ENCODE measurements around the gene ANTKMT.
"Not testable (repeated sequence)": the region's sequence is repeated elsewhere in the genome, so short reads cannot be mapped to it uniquely, and the experiment has no call there.

The ANTKMT gene

DNA sequence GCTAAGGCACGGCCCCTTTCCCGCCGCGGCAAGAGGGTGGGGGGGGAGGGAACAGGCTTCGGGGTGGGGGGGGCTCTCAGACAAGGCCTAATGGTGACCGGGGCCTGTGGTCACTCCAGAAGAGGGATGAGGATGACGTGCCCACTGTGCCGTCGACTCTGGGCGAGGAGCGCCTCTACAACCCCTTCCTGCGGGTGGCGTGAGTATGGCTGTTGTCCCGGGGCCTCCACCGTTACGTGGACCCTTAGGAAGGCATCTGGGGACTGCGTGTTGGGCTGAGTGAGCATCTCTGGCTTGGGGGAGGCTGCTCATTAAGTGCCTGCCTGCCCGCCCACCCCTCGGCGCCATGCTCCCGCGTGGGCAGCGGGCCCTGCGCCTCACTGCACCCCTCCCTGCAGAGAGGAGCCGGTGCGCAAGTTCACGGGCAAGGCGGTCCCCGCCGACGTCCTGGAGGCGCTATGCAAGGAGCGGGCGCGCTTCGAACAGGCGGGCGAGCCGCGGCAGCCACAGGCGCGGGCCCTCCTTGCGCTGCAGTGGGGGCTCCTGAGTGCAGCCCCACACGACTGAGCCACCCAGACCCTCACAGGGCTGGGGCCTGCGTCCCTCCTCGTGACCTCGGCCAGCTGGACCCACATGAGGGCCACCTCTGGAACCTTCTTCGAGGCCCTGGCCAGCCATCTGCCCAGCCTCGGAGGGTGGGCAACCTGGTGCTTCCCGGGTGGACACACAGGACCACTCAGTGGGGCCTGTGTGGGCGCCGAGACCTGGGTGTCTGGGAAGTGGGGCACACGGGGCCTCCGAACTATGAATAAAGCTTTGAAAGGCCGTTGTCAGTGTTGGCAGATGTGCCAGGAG lies 8.2 kb downstream of the ANTKMT start:
- DNase-seq: no peak

DNA sequence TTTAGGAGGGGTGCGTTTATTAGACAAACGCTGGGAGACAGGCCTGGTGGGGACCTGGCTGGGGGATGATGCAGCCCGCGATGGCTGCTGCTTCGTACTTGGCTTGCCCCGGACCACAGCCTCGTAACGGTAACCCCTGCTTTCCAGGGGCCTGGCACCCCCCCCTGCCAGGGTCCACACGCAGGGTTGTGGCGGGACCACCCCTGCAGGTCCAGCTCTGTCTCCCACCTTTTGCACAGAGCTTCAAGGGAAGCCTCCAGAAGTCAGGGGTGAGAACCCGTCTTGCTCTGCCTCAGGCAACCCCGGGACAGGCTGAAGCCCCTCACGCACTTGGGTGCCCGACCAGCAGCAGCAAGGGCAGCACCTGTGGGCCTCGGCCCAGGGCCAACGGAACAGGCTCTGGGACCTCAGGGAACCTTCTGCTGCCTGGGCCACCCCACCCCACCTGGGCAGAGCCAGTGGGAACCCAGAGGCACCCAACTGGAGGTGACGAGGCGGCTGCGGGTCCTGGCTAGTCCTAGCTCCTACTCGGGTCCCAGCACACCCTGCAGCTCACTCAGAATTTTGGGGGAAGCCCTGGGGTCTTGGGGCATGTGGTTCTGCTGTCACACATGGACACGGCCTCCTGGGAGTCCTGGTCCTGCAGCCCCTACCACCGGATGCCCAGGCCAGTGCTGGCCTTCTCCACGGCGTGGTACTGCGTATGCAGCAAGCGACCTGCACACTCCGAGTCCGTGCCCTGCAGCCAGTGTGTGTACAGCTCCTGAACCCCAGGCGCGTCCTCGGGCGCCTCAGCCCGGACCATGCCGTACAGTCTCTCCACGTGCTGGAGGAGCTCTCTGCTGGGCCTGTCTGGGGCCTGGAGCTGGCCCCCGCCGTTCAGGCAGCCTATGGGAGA lies 9.1 kb downstream of the ANTKMT start:
- DNase-seq: no peak

DNA sequence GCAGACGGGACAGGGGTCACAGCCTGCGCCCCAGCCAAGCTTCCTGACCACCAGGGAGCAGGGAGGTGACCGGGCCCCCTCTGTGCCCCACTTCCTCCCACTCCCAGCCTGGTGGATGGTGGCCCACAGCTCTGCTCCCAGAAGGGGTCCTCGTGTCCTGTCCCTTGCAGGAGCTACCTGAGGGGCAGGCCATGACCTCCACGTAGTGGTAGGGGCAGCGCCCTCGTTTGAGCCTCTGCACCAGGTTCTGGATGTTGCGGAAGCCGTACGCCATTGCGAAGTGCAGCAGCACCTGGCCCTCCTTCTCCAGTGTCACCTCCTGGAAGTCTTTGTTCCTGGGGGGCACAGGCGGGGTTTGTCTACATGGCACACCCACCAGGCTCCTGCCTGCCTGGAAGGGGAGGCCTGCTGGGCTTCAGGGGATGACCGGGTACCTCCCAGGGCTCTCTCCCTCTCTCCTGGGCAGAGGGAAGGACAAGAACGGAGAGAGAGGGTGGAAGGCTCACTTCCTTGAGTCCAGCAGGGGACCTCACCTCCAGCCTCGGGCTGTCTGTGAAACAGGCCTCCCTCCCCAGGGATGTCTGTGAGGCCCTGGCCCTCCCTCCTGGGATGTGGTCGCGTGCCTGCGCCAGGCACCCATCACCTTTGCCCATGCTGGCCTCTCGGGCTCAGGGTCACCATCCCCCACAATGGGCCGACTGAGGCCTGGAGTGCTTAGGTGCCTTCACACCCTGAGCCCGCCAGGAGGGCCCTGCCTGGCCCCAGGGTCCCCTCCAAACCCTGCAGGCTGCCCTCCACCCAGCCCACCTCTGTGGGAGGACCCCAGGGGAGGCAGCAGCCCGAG lies 9.9 kb downstream of the ANTKMT start:
- no peak for DNase-seq

DNA sequence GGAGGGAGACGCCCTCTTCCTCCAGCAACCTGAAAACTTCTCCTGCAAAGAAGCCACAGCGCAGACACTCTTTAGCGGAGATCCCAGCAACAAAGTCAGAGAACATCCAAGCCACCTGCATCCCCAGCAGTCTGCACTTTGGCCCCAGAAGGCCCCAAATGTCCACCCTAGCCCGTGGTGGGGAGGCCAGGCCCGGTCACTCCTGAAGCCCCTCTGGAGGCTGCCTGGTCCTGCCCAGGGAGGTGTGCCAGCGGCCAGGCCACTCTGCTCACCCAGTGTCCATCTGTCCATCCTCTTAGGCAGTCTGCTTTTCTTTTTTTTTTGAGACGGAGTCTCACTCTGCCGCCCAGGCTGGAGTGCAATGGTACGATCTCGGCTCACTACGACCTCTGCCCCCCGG lies 11.4 kb downstream of the ANTKMT start:
- DNase-seq: no peak

DNA sequence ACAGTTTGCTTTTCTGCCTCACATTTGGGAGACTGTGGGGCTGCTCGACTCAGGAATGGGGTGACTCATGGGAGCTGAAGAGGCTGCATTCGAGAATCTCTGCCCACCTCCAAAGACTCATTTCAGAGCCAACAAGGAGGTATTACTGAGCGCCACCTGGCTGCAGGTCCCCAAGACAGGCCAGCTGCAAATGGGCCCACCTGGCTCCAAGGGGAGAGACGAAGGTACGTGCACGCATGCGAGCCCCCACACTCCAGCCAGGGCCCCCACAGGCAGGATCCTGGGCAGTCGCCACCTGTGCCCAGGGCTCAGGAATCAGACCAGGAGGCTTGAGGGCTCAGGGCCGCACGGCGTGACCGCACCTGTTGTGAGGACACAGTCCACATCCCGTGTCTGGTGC lies 12.0 kb downstream of the ANTKMT start:
- DNase-seq: no peak

DNA sequence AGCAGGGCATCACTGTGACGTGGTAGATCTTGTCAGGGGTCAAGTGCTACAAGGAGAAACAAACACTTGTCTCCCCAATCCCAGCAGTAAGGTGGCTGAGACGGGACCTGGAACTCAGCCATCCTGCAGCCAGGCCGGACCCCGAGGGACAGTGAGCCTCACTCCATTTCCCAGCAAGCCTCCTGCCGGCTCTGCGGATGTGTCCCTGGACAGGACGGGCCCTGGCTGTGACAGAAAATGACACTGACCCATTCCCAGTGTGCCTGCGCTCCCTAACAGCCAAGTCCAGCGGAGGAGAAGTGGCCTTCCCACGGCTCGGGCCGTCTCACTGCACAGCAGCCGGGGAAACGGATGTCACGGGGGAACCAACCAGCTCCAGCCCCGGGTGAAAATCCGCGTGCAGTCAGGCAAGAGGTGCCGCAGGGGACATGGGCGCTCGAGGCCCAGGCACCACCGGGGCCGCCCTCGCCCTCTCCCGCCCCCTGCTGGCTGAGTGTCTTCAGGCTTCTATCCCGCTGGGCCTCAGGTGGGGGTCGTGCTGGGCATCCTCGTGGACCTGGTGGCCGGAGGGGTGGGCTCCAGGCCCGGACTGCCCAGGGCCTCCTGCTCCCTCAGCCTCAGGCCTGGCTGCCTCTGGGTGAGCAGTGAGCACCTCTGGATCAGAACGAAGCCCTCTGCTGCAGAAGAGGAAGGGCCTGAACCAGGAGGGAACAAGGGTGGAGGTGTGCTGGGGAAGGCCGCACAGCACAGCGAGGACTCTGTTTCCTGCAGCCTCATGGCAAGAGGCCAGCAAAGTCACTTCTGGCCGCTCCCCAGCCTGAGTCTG lies 12.6 kb downstream of the ANTKMT start:
- no peak for DNase-seq

DNA sequence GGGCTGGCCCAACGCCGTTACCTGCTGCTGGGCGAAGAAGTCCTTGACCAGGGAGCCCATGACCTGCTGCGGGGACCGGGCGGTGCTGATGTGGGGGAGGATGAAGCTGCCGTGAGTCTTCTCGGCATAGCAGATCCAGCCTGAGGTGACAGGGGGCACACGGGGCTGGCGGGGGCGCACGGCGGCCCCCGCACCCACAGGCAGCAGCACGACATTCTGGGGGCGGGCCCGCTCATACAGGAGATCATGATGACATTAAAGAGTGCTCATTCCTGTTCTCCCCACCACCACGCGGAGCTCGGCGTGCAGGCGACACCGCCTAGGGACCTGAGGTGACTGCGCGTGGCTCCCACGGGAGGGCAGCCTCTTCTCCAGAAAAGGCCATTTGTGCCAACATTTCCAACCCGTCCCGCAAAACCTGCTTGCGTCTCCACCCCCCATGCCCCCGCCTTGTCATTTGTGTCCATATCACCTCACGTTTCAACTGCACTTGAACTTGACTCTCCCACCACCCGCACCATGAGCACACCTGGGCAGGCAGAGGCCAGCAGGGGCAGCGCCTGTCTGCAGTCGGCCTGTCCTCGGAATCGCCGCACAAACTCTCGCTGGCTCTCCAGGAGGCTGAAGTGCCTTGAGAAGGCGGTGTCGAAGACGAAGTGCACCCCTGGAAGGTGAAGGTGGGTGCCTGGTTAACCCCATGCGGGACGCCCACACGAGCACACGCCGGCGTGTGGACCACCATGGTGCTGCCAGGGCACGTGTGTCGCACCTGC lies 13.4 kb downstream of the ANTKMT start:
- no peak for DNase-seq

DNA sequence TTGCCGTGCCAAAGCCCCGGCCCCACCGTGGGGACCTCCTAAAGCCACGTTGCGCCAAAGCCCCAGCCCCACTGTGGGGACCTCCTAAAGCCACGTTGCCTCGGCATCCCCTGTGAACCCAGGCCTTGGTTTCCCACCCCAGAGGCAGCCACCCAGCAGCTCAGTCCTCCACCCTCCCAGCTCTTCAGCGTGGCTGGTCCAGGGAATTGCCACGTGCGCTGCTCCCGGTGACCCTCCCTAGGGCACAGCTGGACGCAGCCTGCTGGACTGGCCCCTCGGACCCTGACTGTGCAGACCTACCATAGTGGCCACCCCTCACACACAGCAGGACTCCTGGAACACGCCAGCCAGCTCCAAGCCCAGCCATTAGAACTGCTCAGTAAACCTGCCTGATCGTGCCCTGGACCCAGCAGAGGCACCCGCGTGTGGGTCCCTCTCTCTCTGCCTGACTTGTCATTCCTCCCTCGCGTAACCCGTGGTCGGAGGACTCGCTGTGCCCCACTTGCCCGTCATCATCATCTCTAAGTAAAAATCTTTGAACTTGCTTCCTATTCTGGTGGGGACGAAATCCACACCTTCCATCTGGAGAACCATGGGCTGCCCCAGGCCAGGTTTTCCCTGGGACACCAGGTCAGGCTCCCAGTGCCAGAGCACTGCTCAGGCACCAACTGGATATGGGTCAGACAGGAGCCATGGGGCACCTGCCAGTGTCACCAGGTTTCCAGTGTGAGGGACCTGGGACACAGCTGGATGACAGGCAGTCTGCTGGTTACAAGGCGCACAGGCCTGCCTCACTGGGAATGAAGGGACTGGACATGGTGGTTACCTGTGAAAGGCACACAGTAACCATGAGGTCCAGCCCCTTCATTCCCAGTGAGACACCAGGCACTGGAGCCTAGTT lies 14.3 kb downstream of the ANTKMT start:
- no peak for DNase-seq

DNA sequence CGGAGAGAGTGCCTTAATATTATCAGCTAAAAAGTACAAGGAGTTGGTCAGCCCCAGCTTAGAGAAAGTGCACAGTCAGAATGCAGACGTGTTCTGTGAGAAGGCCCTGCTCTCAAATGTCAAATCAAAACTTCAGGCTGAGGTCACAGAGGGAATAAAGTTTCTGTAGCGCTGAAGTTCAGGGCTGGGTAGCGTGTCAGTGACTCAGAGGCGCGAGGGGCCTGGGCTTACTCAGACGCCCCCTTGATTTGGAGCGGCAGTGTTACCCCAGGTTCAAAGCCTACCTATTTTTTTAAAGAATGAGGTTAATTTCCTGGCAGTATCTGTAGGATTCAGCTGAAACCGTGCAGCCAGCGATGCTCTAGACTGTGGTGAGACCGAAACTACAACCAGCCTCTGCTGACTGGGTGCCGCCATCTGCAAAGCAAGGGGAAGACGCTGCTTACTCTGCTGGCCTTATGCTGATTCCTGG lies 15.1 kb downstream of the ANTKMT start:
- no peak for DNase-seq

DNA sequence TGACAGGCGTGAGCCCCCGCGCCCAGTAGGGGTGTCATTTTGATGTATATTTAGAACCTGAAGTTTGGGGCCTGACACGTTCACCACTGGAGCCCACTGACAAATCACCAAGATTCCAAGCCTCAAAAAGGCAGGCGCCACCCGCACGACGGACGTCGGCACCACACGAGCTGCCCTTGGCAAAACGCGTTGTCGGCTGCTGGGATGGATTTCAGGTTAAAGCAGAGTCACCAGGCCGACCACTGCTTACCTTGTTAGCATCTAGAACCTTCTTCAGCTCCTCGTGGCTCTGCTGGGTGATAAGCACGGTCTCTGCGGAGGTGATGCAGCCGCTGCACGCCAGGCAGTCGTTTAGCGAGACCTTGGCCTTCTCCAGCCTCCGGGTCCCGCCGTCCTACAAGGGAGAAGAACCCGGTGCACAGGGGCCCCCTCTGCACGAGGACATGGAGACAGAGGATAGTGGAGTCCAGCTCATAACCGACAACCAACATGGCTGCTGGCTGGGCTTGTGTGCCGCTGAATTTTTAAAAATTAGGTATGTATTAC lies 16.1 kb downstream of the ANTKMT start:
- DNase-seq: no peak

DNA sequence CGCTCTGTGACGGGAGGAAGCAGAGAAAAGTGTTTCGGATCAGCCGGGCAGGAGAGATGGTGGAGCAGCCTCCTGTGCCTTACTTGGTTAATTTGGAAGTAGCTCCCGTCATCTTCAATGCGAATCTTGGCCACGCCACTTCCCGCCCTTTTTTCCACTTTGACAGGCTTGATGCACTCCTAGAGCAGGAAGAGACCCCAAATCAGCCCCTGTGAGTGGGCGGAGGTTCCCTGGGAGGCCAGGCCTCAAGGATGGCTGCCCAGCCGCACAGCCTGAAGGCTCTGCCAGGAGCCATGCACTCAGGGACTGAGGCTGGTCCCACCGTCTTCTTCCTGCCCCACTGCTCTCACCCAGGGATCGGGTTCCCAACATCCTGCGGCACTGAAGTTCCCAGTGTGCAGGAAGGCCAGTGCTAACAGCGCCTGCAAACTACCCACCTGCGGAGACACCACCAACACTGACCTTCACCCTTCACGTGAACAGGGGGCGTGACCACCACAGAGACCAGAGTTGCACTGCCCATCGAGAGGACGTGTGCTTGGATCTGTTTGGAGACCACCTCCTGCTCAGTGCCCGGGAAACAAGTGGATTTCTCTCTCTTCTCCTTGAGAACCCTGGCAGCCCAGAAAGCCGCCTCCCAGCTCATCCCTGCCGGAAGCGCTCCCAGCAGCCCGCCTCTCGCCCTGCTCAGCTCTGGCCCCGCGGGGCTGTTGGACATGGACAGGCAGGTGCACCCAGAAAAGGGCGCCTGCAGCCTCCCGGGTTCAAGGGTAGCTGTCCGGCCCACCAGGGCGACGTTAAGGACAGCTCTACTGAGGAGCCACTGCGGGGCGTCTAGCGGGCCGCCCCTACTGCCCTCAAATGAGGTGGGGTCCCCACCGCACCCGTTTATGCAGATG lies 18.9 kb downstream of the ANTKMT start:
- no peak for DNase-seq

DNA sequence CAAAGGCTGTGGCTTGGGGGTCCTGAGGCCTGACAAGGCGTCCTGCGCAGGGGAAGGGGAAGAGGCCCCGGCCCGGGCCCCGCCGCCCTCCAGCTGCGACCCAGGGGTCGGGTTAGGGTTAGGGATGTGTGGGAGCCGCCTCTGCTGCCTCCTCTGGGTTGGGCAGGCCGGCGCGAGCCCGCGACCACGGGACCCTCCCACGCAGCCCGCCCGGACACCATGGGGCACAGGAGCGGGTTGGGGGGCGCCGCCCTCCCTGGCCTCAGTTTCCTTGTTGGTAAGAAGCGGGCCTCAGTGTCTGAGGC lies 19.5 kb downstream of the ANTKMT start:
- DNase-seq: no peak

DNA sequence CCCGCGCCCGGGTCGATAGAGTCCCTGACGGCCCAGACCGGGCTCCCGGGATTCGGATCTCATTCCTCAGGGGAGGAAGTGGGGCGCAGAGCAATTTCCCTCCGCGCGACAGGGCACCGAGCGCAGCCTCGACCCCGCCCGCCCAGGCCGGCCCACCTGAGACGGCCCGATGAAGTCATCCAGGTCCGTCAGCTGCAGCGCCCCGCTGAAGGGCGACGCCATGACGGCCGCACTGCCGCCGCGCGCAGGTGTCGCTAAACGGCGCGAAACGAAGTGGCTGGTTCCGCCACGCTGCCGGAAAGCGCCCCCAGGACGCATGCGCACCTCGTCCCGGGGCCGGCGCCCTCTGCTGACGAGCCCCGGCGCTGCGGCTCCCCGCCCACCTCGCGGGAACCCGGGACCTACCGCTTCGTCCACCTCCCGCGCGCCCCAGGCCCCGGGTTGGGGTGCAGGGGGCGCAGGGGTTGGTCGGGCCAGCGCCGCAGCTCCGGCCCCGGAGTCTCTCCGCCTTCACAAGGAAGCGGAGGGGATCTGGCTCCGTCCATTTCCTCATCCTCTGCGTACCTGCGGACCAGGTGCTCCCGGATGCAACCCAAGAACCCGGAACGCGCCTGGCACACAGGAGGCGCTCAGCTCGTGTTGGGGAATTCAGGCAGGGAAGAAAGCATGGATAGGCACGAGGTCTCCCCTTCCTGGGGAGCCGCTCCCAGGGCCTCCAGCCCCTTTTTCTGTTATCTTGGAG lies 20.0 kb downstream of the ANTKMT start, which contains the start of gene CIAO3:
TSS of gene CIAO3 (minus strand) at position 234 of the 742 bp plus-strand sequence. CDS start at position 222, 12 bp downstream.
- DNase-seq: peak; percentile 97

DNA sequence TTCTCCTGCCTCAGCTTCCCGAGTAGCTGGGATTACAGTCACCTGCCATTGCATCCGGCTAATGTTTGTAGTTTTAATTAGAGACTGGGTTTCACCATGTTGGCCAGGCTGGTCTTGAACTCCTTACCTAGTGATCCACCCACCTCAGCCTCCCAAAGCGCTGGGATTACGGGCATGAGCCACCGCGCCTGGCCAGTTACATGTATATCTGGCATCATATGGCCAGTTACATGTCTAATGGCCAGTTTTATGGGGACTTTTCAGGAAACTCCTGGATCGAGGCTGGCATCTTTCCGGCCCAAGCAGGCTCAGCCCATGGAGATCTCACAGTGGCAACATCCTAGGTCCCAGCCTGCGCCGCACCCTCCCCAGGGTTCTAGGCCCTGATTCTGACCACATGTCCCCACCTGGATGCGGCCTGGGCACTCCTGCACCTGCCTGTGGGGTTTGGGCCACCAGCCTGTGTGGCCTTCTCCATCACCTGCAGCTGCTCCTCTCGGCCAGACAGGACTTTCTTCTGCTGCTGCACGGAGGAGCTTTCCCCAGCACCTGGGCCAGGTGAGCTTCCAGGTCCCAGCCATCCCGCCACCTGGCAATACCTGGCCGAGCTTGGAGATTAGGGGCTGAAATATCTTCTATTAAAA lies 21.2 kb downstream of the ANTKMT start:
- DNase-seq: no peak

DNA sequence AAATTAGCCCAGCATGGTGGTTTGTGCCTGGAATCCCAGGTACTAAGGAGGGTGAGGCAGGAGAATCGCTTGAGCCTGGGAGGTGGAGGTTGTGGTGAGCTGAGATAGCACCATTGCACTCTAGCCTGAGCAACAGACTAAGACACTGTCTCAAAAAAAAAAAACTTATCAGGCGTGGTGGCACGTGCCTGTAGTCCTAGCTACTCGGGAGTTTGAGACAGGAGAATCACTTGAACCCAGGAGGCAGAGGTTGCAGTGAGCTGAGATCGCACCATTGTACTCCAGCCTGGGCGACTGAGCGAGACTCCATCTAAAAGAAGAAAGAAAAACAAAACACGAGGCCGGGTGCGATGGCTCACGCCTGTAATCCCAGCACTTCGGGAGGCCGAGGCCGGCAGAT lies 21.9 kb downstream of the ANTKMT start:
- not testable (repeated sequence) for DNase-seq

DNA sequence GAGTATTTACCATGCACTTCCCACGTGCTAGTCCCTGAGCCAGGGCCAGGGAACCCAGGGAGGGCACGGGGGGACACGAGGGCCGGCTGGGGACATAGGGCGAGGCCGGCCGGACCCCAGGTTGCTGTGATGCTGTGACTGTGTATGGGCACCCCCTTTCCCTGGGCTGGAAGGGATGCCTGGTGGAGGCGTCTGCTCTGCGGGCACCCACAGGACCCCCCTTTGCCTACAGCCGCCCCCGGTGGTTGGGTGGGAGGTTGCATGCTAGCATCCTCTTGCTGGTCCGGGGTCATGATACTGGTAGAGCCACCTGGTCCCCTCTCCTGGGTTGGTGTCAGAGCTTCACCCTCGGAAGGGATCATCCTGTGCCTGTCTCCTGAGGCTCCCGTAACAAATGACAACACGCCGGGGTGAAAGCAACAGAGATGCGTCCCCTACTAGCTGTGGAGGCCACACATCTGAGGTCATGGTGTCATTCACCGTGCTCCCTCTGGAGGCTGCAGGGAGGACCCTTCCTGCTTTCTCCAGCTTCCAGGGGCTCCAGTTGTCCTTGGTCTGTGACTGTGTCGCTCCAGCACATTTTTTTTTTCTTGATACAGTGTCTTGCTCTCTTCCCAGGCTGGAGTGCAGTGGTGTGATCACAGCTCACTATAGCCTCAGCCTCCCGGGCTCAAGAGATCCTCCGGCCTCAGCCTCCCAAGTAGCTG lies 23.0 kb downstream of the ANTKMT start:
- DNase-seq: no peak

DNA sequence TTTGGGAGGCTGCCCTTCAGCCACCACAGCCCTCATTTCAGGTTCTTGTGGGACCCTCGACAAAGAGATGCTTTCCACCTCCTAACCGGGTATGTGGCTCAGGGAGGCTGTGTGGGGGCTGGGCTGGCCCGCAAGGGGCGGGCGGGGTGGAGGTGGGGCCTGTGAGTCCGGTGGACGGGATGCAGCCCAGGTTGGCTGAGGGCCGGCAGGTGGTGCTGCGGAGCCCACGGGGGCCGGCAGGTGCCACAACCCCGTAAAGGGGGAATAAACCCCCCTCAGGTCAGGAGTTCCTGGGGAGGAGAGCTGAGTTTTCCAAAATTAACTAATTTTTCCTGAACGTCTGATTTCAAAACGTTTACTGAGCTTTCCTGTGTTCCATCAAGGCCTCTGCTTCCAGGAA lies 24.8 kb downstream of the ANTKMT start:
- DNase-seq: no peak
